Eye (tissue), 1 donor: ENCODE data around the gene EID3.
"Not testable (repeated sequence)": the region's sequence is repeated elsewhere in the genome, so short reads cannot be mapped to it uniquely, and the experiment has no call there.

Source experiments
- DNase-seq: peaks from one replicate; pipeline ENCODE4 v3.0.0-alpha.2; 2015

The EID3 gene

GRCh38 chr12:104303538-104304151 is at the start of gene EID3:
Gene EID3, plus strand, starts transcription at chr12:104303739. Its CDS starts 196 bp downstream, at chr12:104303935.
- peak; percentile 93 for DNase-seq

- no peak for DNase-seq
Measured at GRCh38 chr12:104257913-104258472, 45.5 kb upstream of the EID3 start.

GRCh38 chr12:104258476-104259067 is 45.0 kb upstream of the EID3 start:
- DNase-seq = no peak

GRCh38 chr12:104263026-104263425 is 40.5 kb upstream of the EID3 start:
- no peak for DNase-seq

DNA sequence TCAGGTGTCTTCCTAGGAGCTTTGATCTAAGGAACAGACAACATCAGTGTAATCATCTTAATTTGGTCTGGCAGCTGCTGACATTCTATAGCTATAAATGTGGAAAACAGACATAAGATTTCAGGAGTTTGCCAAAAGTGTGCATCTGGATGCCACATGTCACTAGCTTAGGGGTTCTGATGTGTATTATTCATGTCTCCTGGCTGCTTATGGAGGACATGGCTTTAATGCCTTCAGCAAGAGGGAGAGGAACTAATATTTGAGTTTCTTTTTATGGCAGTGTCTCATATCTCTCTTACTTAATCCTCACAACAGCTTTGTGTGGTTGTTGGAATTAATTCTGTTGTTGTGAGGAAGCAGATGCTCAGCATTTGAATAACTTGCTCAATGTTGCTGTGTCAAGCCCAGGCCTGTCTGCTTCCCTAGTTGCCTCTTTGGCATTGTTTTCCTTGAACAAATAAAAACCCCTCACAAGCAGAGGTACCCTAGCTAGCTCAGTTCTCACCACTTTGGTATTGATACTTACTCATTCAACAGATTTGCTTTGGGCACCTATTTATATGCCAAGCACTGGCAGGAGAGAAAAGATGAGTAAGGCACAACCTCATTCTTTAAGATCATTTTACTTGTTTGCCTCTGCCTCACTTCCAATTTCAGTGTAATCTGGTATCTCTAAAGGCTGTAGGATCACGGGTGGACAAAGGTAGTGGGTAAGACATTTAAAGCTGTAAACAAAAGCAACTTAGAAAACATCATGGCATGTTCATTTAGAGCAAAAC is 39.8 kb upstream of the EID3 start:
- DNase-seq = peak; percentile 52

- not testable (repeated sequence) for DNase-seq
Measured at GRCh38 chr12:104265436-104265835, 38.1 kb upstream of the EID3 start.

DNA sequence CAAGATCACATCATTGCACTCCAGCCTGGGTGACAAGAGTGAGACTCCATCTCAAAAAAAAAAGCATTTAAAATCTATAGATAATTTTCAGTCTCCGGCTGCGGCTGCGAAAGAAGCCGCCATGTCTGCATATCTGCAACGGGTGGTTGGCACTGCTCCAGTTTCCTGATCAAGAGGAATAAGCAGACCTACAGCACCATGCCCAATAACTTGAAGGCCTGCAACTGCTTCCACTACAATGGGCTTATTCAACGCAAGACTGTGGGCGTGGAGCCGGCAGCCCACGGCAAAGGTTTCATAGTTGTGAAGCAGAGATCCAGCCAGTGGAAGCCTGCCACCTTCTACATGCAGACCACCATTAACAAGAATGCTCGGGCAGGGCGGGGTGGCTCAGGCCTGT is 30.6 kb upstream of the EID3 start:
- DNase-seq = no peak

- no peak for DNase-seq
Measured at GRCh38 chr12:104273503-104273902, 30.0 kb upstream of the EID3 start.

- DNase-seq = no peak
Measured at GRCh38 chr12:104274811-104275210, 28.7 kb upstream of the EID3 start.

DNA sequence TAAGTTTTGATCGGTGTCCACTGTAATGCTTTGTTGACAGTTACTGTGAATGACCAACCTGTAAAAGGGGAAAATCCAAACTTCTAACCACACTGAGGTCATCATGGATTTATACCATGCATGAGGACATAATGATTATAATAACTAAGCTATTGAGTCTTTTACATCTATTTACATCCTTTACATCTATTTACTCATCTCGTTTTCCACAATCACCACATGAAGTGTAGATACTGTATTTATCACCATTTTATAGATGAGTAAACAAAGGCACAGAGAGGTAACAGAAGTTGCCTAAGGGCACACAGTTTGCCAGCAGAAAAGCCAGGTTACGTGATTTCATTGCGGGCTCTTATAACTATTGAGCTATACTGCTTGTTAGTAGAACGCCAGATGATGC is 27.9 kb upstream of the EID3 start:
- DNase-seq = no peak

DNA sequence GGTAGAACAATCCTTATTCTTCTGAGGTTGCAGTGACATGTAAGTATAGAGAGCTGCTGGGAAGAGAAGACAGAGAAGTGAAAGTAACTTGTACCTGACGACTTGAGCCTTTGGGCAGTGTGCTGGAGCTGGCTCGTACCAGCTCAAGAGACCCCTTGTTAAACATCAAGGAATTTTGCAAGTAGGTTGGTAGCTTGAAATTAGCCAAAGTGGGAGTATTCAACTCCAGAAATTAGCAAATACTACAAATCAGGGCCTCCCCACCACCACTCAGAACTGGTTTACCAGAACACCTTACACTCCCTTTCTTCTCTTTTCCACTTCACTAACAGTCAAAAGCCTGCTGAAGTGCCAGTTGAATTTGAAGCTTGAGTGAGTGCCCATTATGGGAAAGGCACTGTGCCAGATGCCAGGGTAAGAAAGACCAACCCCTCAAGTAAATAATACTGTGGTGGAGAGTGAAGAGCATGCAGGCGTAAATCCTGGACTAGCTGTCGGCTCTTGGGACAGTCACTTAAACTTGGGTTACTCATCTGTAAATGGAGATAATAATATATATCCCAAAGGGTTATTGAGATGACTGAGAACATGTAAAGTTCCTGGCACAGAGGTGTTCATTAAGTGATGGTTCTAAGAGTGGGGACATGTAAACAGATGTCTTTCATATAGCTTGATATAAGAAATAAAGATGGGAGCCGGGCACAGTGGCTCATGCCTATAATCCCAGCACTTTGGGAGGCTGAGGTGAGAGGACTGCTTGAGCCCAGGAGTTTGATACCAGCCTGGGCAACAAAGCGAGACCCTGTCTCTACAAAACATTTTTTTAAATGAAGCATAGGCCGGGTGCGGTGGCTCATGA is 27.0 kb upstream of the EID3 start:
- no peak for DNase-seq

- DNase-seq = no peak
Measured at GRCh38 chr12:104279164-104279563, 24.4 kb upstream of the EID3 start.

- no peak for DNase-seq
Measured at GRCh38 chr12:104280111-104280510, 23.4 kb upstream of the EID3 start.

- no peak for DNase-seq
Measured at GRCh38 chr12:104280717-104281458, 22.7 kb upstream of the EID3 start.

GRCh38 chr12:104281636-104282035 is 21.9 kb upstream of the EID3 start:
- DNase-seq = peak; percentile 30

DNA sequence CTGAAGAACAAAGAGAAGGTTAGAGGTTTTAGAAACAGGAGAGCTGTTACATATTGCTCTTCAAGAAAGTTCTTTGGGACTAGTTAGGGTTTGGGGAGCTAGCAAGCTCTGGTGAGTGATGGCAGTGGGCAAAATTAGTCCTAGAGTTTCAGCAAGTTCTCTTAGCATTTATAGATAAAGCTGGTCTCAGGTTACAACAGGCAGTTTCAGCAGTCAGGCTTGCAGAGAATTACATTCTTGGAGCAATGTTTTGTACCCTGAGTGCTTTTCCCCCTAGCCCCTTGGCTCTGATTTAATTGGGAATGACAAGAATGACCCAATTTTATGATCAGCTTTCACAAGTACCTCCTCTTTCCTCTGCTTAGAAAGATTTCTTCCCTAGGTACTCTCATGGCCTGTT is 21.4 kb upstream of the EID3 start:
- DNase-seq = peak; percentile 74

DNA sequence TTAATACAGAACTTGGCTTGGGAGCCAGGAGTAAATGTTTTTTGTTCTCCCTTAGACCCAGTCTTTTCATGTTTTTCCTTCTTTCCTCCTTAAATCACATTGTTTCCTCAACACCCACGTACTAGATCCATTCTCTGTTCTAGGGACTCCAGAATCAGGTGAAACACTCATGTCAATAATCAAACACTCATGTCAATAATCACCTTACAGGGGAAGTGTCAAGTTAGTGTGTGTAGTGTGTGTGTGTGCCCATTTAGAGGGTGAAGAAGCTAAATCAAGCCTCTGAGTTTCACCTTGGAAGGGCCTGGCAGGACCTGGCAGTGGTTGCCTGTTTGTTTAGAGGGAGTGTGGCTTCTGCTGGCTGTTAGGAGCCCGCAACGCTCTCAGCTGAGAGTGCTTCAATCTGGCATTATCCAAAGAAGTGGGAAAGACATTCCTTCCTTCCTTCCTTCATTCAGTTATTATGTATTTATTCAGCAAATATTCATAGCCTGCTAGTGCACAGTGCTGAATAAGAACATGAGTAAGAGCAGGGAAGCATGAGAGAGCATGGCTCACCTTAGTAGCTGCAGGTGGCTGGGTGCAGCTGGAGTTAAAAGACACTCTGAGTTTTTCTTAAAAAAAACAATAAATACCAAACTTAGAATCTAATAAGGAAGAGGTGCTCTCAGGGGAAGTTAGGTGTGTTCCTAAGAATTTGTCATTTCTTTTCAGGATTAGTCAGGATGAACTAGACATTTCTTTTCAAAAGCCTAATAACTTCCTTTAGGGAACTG is 17.6 kb upstream of the EID3 start:
- no peak for DNase-seq

- peak; percentile 97 for DNase-seq
Measured at GRCh38 chr12:104286516-104287482, 16.7 kb upstream of the EID3 start.

- DNase-seq = peak; percentile 92
Measured at GRCh38 chr12:104288635-104289274, 14.8 kb upstream of the EID3 start.
